HCT116 (cell line): ENCODE data around the gene GALK2.

ENCODE experiments used
- EZH2 ChIP-seq: fragments of 200-600 bp; sonication (generic); IDR thresholded peaks from 2 replicates; pipeline ENCODE4 v1.6.1; 2017; ENCODE audit warnings: antibody characterized with exemption, mixed run types
- POLR2A ChIP-seq: IDR thresholded peaks from 2 replicates; pipeline ENCODE4 v1.7.0; 2011; ENCODE audit warnings: borderline replicate concordance; ENCODE audit not compliant: insufficient read depth, insufficient read length; ENCODE audit errors: extremely low read depth
- RAD21 ChIP-seq: IDR thresholded peaks from 2 replicates; pipeline ENCODE4 v1.6.1; 2012; ENCODE audit warnings: low read depth, mild to moderate bottlenecking
- TF ChIP-seq, protein P1 (sequence below), 3 experiments: fragments of 200-600 bp in 1 of 3; sonication (generic) in 1 of 3; IDR thresholded peaks in 2 of 3; conservative IDR thresholded peaks in 1 of 3; 2 replicates each; pipeline ENCODE4 v1.5.1; 2012 to 2017; ENCODE audit warnings: low read depth in 2 of 3, low read length in 2 of 3, antibody characterized with exemption in 1 of 3, borderline replicate concordance in 1 of 3, control low read depth in 1 of 3, mild to moderate bottlenecking in 1 of 3, mixed read lengths in 1 of 3, mixed run types in 1 of 3, moderate library complexity in 1 of 3; ENCODE audit not compliant: insufficient read depth in 1 of 3

- no peak for TF ChIP-seq EZH2
- TF ChIP-seq, protein P1, sequence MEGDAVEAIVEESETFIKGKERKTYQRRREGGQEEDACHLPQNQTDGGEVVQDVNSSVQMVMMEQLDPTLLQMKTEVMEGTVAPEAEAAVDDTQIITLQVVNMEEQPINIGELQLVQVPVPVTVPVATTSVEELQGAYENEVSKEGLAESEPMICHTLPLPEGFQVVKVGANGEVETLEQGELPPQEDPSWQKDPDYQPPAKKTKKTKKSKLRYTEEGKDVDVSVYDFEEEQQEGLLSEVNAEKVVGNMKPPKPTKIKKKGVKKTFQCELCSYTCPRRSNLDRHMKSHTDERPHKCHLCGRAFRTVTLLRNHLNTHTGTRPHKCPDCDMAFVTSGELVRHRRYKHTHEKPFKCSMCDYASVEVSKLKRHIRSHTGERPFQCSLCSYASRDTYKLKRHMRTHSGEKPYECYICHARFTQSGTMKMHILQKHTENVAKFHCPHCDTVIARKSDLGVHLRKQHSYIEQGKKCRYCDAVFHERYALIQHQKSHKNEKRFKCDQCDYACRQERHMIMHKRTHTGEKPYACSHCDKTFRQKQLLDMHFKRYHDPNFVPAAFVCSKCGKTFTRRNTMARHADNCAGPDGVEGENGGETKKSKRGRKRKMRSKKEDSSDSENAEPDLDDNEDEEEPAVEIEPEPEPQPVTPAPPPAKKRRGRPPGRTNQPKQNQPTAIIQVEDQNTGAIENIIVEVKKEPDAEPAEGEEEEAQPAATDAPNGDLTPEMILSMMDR (IDR thresholded peaks at IDR 0.05 in 2 of 3, conservative IDR thresholded peaks at IDR 0.05 in 1 of 3; ENCODE audit: borderline replicate concordance in 1 of 3, insufficient read depth in 1 of 3, low read depth in 2 of 3, low read length in 2 of 3): no peak
- TF ChIP-seq POLR2A: no peak
- no peak for TF ChIP-seq RAD21
These were observed 9.6 kb downstream of the GALK2 start for GRCh38 chr15:49179433-49180190.
